GM12878 (cell line): ENCODE results near the gene TRIM37. TPM values are rescaled to one million over a fixed set of nuclear protein-coding genes. Genes with fewer than 3 reads are reported as not detected.

ENCODE experiments used
- ATAC-seq: fragments of 200-7000 bp; cut with Tn5 transposase; 3 replicates; pipeline ENCODE4 v1.9.1; 2020; ENCODE audit warnings: mild to moderate bottlenecking, moderate library complexity
- BruUV-seq: library from RNA; stranded (reverse); fragments of 400-500 nt; replicated peaks from 2 replicates; lab custom pipeline; 2021; lab: Mats Ljungman, UMichigan
- CTCF ChIA-PET: fragments of 300-600 bp; sonication (Branson Sonifier 250); formaldehyde crosslinking; extraction: SDS; loops from one replicate; lab custom pipeline; 2021; ENCODE audit warnings: inconsistent platforms; lab: Yijun Ruan, JAX
- POLR2A ChIA-PET: fragments of 350-600 bp; formaldehyde crosslinking; extraction: SDS; loops from one replicate; lab custom pipeline; 2021; ENCODE audit warnings: inconsistent platforms; lab: Charles Lee
- RAD21 ChIA-PET: fragments of 300-600 bp; sonication (Branson Sonifier 250); formaldehyde crosslinking; loops from one replicate; lab custom pipeline; 2023; ENCODE audit warnings: antibody characterized with exemption; ENCODE audit not compliant: unreplicated experiment; lab: Charles Lee
- SMC1A ChIA-PET: fragments of 300-600 bp; sonication (Branson Sonifier 250); formaldehyde crosslinking; loops from one replicate; lab custom pipeline; 2023; ENCODE audit not compliant: unreplicated experiment, uncharacterized antibody; lab: Charles Lee
- DNase-seq: peaks from one replicate; pipeline ENCODE4 v3.0.0-alpha.2; 2011; ENCODE audit warnings: low read depth, low spot score
- FAIRE-seq: peaks from 3 replicates; lab custom pipeline; 2011; peaks lifted over from hg19 to GRCh38; lab: Jason Lieb, UNC
- H2AFZ ChIP-seq: 2 replicates; pipeline ENCODE4 v1.6.0; 2011; ENCODE audit warnings: low read depth, low read length, control low read depth; ENCODE audit not compliant: control insufficient read depth
- H3K27ac ChIP-seq: 2 replicates; pipeline ENCODE4 v1.5.1; 2011; ENCODE audit warnings: control low read depth; ENCODE audit not compliant: control insufficient read depth, insufficient read depth
- H3K27me3 ChIP-seq, 2 experiments: replicated peaks in 1 of 2; 2 replicates each; pipeline versions ENCODE4 v1.6.0 to v1.6.1; 2011; ENCODE audit warnings: low read length in 1 of 2; ENCODE audit not compliant: control insufficient read depth in 2 of 2, insufficient read depth in 2 of 2
- H3K36me3 ChIP-seq, 2 experiments: 2 replicates each; pipeline ENCODE4 v1.5.1; 2011; ENCODE audit warnings: low read length in 1 of 2; ENCODE audit not compliant: control insufficient read depth in 2 of 2, insufficient read depth in 2 of 2
- H3K4me1 ChIP-seq: 2 replicates; pipeline ENCODE4 v1.6.1; 2011; ENCODE audit warnings: mild to moderate bottlenecking, low read length, moderate library complexity, mixed read lengths; ENCODE audit not compliant: control insufficient read depth, insufficient read depth
- H3K4me2 ChIP-seq: 2 replicates; pipeline ENCODE4 v1.6.0; 2011; ENCODE audit warnings: control low read depth; ENCODE audit not compliant: control insufficient read depth, insufficient read depth
- H3K4me3 ChIP-seq: fragments of 200-600 bp; sonication (generic); 2 replicates; pipeline ENCODE4 v1.5.1; 2016
- H3K79me2 ChIP-seq: 2 replicates; pipeline ENCODE4 v1.6.0; 2011; ENCODE audit warnings: low read length; ENCODE audit not compliant: control insufficient read depth, insufficient read depth
- H3K9ac ChIP-seq: 2 replicates; pipeline ENCODE4 v1.8.0; 2011; ENCODE audit warnings: low read length, control low read depth, mixed read lengths; ENCODE audit not compliant: control insufficient read depth, insufficient read depth
- H3K9me3 ChIP-seq: replicated peaks from 3 replicates; pipeline ENCODE4 v1.5.1; 2011; ENCODE audit warnings: mild to moderate bottlenecking, low read length; ENCODE audit not compliant: control insufficient read depth, insufficient read depth
- H4K20me1 ChIP-seq: 2 replicates; pipeline ENCODE4 v1.6.0; 2011; ENCODE audit not compliant: control insufficient read depth, insufficient read depth
- BCL11A ChIP-seq: IDR thresholded peaks from 2 replicates; pipeline ENCODE4 v1.6.1; 2011; ENCODE audit warnings: low read depth, low read length
- FOXK2 ChIP-seq: fragments of 450-650 bp; IDR thresholded peaks from 2 replicates; pipeline ENCODE4 v1.6.1; 2017; ENCODE audit warnings: mild to moderate bottlenecking, moderate library complexity
- RBBP5 ChIP-seq: fragments of 200-600 bp; sonication (generic); conservative IDR thresholded peaks from 2 replicates; pipeline ENCODE4 v1.6.1; 2016
- SIX5 ChIP-seq: IDR thresholded peaks from 2 replicates; pipeline ENCODE4 v1.6.1; 2011; ENCODE audit warnings: mild to moderate bottlenecking, low read depth, low read length, moderate library complexity; ENCODE audit not compliant: severe bottlenecking
- WGBS: methylation state at CpG from one replicate; pipeline ENCODE4 v1.1.6; 2016; ENCODE audit warnings: low lambda C conversion rate; ENCODE audit not compliant: insufficient replicate concordance, insufficient coverage; ENCODE audit errors: missing lambda C conversion rate; 5-methylcytosine and 5-hydroxymethylcytosine counted together
- in situ Hi-C: fragments of 300-500 bp; cut with MboI; formaldehyde crosslinking; loops from 9 replicates; pipeline ENCODE4 v1.14.3; 2018; ENCODE audit warnings: mixed read lengths
- intact Hi-C: fragments of 100-400 bp; cut with micrococcal nuclease; formaldehyde crosslinking; loops from one replicate; pipeline ENCODE4 v1.14.2; 2022; ENCODE audit not compliant: unreplicated experiment
- polyA plus RNA-seq, 11 experiments: library from polyadenylated mRNA; depleted of rRNA in 4 of 11; unstranded in 6 of 11; stranded (reverse) in 5 of 11; fragments of >200 nt; fragmentation: Nextera tagmentation in 4 of 11; fragmentation: Illumina TruSeq in 1 of 11; extraction: Ambion mirVana in 4 of 11; extraction: Trizol in 1 of 11; gene quantifications; 1 replicate in 1 of 11; 2 replicates in 10 of 11; pipeline versions ENCODE4 v1.2.1 to v1.2.3, GENCODE V29; 2011 to 2016; ENCODE audit warnings: inconsistent platforms in 2 of 11, missing spikeins in 2 of 11, low read depth in 1 of 11
- total RNA-seq, 4 experiments: library from RNA; depleted of rRNA in 3 of 4; stranded (reverse); fragments of >200 nt in 3 of 4; fragmentation: Illumina TruSeq in 1 of 4; extraction: Trizol in 1 of 4; gene quantifications; 2 replicates each; pipeline versions ENCODE4 v1.2.1 to v1.2.3, GENCODE V29; 2013 to 2021
- TF ChIP-seq, protein P1 (sequence below): fragments of 450-650 bp; IDR thresholded peaks from 2 replicates; pipeline ENCODE4 v1.6.1; 2017; ENCODE audit warnings: low read depth, mild to moderate bottlenecking, moderate library complexity
- TF ChIP-seq, protein P2 (sequence below): fragments of 450-650 bp; IDR thresholded peaks from 2 replicates; pipeline ENCODE4 v1.6.1; 2017; ENCODE audit warnings: mild to moderate bottlenecking, low read depth, inconsistent platforms; ENCODE audit not compliant: poor library complexity, severe bottlenecking

The TRIM37 gene
- total and polyA plus RNA-seq, 10 of the 15 experiments (the other 5 are each of a cell fraction or from before 2014, with no cell fraction given), result 4.8 to 20.6 (median 18.1) TPM

DNA sequence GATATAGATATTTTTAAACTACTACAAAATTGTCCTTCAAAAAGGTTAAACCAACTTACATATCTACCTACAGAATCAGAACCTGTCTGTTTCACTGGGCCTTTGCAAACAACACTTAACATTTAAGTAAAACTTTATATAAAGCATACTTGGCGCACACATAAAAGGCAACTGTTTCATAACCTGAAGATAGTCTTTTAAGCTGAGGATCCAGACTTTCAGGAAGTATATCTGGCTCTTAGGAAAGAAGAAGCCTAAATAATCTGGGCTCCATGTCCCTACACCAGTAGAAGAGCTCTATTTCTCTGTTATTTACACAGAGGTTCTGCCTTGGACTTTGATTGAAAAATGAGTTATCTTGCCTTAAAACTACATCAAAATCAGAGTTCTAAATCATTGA, 75.9 kb downstream of the TRIM37 start:
- Histone ChIP-seq H3K79me2 (no peaks in the 10 kb centered on the region), H3K36me3 (peaks cover 2 to 3% of the 10 kb centered on the region in 2 experiments; a peak in 3 of 4 replicates), H3K9me3 (no peaks in the 10 kb centered on the region), H4K20me1 (no peaks in the 10 kb centered on the region), H3K4me2 (no peak overlapping the region), H2AFZ (no peak overlapping the region), H3K9ac (no peak overlapping the region), H3K4me3 (no peak overlapping the region), H3K4me1 (peaks cover 7% of the 10 kb centered on the region; the same call in 1 of the 2 replicates), H3K27me3 (no peaks in the 10 kb centered on the region), H3K27ac (no peak overlapping the region)
- CTCF ChIA-PET, result interaction anchor here (0.6 to 1.0 kb wide), 2 partner anchors 12 to 741 kb away, joined by 3 to 4 read pairs; no protein-coding TSS in a partner anchor
- RAD21 ChIA-PET, result no interaction called here
- intact Hi-C loops, result no loop called here
- no peak for ATAC-seq
- POLR2A ChIA-PET, result no interaction called here
- no peak for DNase-seq
- BruUV-seq, result no TSS peak
- in situ Hi-C loops, result no loop called here
- SMC1A ChIA-PET, result interaction anchor here (1.2 kb wide), 1 partner anchor 11 kb away, joined by 3 read pairs; no protein-coding TSS in a partner anchor
- TF ChIP-seq BCL11A (no peak), RBBP5 (no peak), FOXK2 (no peak), SIX5 (no peak)
- TF ChIP-seq, protein P1, sequence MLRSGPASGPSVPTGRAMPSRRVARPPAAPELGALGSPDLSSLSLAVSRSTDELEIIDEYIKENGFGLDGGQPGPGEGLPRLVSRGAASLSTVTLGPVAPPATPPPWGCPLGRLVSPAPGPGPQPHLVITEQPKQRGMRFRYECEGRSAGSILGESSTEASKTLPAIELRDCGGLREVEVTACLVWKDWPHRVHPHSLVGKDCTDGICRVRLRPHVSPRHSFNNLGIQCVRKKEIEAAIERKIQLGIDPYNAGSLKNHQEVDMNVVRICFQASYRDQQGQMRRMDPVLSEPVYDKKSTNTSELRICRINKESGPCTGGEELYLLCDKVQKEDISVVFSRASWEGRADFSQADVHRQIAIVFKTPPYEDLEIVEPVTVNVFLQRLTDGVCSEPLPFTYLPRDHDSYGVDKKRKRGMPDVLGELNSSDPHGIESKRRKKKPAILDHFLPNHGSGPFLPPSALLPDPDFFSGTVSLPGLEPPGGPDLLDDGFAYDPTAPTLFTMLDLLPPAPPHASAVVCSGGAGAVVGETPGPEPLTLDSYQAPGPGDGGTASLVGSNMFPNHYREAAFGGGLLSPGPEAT, result no peak
- TF ChIP-seq, protein P2, sequence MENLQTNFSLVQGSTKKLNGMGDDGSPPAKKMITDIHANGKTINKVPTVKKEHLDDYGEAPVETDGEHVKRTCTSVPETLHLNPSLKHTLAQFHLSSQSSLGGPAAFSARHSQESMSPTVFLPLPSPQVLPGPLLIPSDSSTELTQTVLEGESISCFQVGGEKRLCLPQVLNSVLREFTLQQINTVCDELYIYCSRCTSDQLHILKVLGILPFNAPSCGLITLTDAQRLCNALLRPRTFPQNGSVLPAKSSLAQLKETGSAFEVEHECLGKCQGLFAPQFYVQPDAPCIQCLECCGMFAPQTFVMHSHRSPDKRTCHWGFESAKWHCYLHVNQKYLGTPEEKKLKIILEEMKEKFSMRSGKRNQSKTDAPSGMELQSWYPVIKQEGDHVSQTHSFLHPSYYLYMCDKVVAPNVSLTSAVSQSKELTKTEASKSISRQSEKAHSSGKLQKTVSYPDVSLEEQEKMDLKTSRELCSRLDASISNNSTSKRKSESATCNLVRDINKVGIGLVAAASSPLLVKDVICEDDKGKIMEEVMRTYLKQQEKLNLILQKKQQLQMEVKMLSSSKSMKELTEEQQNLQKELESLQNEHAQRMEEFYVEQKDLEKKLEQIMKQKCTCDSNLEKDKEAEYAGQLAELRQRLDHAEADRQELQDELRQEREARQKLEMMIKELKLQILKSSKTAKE, result no peak
- WGBS, result 91% methylated on average over 1 of the region's 1 CpG
- no peak for FAIRE-seq
